HepG2 (cell line): ENCODE results near the gene FKBP5. TPM values are rescaled to one million over a fixed set of nuclear protein-coding genes. Genes with fewer than 3 reads are reported as not detected.

ENCODE experiments used
- BRCA1 ChIP-seq: sonication (generic); formaldehyde crosslinking; IDR thresholded peaks from 2 replicates; pipeline ENCODE4 v1.4.0; 2020; ENCODE audit warnings: missing genetic modification reagents
- HHEX ChIP-seq: IDR thresholded peaks from 2 replicates; pipeline ENCODE4 v1.6.1; 2016; ENCODE audit warnings: control low read depth
- JARID2 ChIP-seq: sonication (generic); formaldehyde crosslinking; IDR thresholded peaks from 2 replicates; pipeline ENCODE4 v1.8.1; 2023; ENCODE audit warnings: missing genetic modification reagents, inconsistent platforms; ENCODE audit not compliant: insufficient replicate concordance
- NFE2L1 ChIP-seq: sonication (generic); formaldehyde crosslinking; IDR thresholded peaks from 2 replicates; pipeline ENCODE4 v1.4.0; 2020; ENCODE audit warnings: missing genetic modification reagents, mild to moderate bottlenecking, borderline replicate concordance
- PAX8 ChIP-seq: sonication (generic); formaldehyde crosslinking; IDR thresholded peaks from 2 replicates; pipeline ENCODE4 v1.8.0; 2022; ENCODE audit warnings: mild to moderate bottlenecking, missing genetic modification reagents, borderline replicate concordance
- POLR2AphosphoS2 ChIP-seq: IDR thresholded peaks from 2 replicates; pipeline ENCODE4 v1.6.1; 2011; ENCODE audit warnings: low read depth, low read length, improper control_type of control experiment
- RAD21 ChIP-seq: fragments of 450-650 bp; formaldehyde crosslinking; IDR thresholded peaks from 2 replicates; pipeline ENCODE4 v1.5.0; 2020; ENCODE audit warnings: mild to moderate bottlenecking
- SIN3A ChIP-seq: IDR thresholded peaks from 2 replicates; pipeline ENCODE4 v1.6.1; 2011; ENCODE audit warnings: low read depth, mild to moderate bottlenecking, control low read depth, low read length, borderline replicate concordance
- TAF1 ChIP-seq: sonication (generic); formaldehyde crosslinking; IDR thresholded peaks from 2 replicates; pipeline ENCODE4 v1.4.0; 2020; ENCODE audit warnings: missing genetic modification reagents
- ZKSCAN5 ChIP-seq: sonication (generic); formaldehyde crosslinking; IDR thresholded peaks from 2 replicates; pipeline ENCODE4 v1.5.1; 2020; ENCODE audit warnings: mild to moderate bottlenecking, missing genetic modification reagents
- ZNF280B ChIP-seq: sonication (generic); formaldehyde crosslinking; IDR thresholded peaks from 2 replicates; pipeline ENCODE4 v1.5.0; 2020; ENCODE audit warnings: missing genetic modification reagents, mild to moderate bottlenecking, borderline replicate concordance
- ZNF547 ChIP-seq: sonication (generic); formaldehyde crosslinking; IDR thresholded peaks from 2 replicates; pipeline ENCODE4 v1.5.1; 2020; ENCODE audit warnings: mild to moderate bottlenecking, missing genetic modification reagents
- ZNF572 ChIP-seq: sonication (generic); formaldehyde crosslinking; IDR thresholded peaks from 2 replicates; pipeline ENCODE4 v1.5.1; 2020; ENCODE audit warnings: mild to moderate bottlenecking, missing genetic modification reagents
- ZNF674 ChIP-seq: sonication (generic); formaldehyde crosslinking; IDR thresholded peaks from 2 replicates; pipeline ENCODE4 v1.5.0; 2020; ENCODE audit warnings: low read depth, mild to moderate bottlenecking, missing genetic modification reagents
- ZNF766 ChIP-seq: sonication (generic); formaldehyde crosslinking; IDR thresholded peaks from 2 replicates; pipeline ENCODE4 v1.5.0; 2020; ENCODE audit warnings: missing genetic modification reagents, borderline replicate concordance
- ZNF883 ChIP-seq: sonication (generic); formaldehyde crosslinking; IDR thresholded peaks from 2 replicates; pipeline ENCODE4 v1.5.1; 2020; ENCODE audit warnings: mild to moderate bottlenecking, missing genetic modification reagents; ENCODE audit errors: not compliant biosample characterization
- polyA plus RNA-seq, 8 experiments: library from polyadenylated mRNA; depleted of rRNA in 3 of 8; stranded (reverse) in 7 of 8; unstranded in 1 of 8; fragments of >200 nt; fragmentation: Illumina TruSeq in 4 of 8; extraction: Trizol in 4 of 8; gene quantifications; 2 replicates each; pipeline versions ENCODE4 v1.2.1 to v1.2.3, GENCODE V29; 2011 to 2016; ENCODE audit warnings: low read depth in 4 of 8, missing spikeins in 1 of 8, mixed read lengths in 1 of 8; ENCODE audit not compliant: insufficient read depth in 1 of 8
- total RNA-seq, 5 experiments: library from RNA; depleted of rRNA; stranded (reverse); fragments of >200 nt; fragmentation: Illumina TruSeq; extraction: Trizol; gene quantifications; 2 replicates each; pipeline ENCODE4 v1.2.3, GENCODE V29; 2016; ENCODE audit warnings: low read depth in 1 of 5
- TF ChIP-seq, protein P1 (sequence below): sonication (generic); formaldehyde crosslinking; IDR thresholded peaks from 2 replicates; pipeline ENCODE4 v1.4.0; 2020; ENCODE audit warnings: mild to moderate bottlenecking, missing genetic modification reagents
- TF ChIP-seq, protein P2 (sequence below): sonication (generic); formaldehyde crosslinking; IDR thresholded peaks from 2 replicates; pipeline ENCODE4 v1.4.0; 2020; ENCODE audit warnings: missing genetic modification reagents
- TF ChIP-seq, protein P3 (sequence below): IDR thresholded peaks from 2 replicates; pipeline ENCODE4 v1.6.1; 2012; ENCODE audit warnings: low read length, improper control_type of control experiment
- TF ChIP-seq, protein P4 (sequence below): sonication (generic); formaldehyde crosslinking; IDR thresholded peaks from 2 replicates; pipeline ENCODE4 v1.4.0; 2020; ENCODE audit warnings: low read depth, mild to moderate bottlenecking, missing genetic modification reagents

FKBP5 gene
- total and polyA plus RNA-seq, 2 of the 13 experiments (the other 11 are each of a cell fraction or from before 2014, with no cell fraction given), result 8.0 to 17.4 TPM

- TF ChIP-seq, protein P1, sequence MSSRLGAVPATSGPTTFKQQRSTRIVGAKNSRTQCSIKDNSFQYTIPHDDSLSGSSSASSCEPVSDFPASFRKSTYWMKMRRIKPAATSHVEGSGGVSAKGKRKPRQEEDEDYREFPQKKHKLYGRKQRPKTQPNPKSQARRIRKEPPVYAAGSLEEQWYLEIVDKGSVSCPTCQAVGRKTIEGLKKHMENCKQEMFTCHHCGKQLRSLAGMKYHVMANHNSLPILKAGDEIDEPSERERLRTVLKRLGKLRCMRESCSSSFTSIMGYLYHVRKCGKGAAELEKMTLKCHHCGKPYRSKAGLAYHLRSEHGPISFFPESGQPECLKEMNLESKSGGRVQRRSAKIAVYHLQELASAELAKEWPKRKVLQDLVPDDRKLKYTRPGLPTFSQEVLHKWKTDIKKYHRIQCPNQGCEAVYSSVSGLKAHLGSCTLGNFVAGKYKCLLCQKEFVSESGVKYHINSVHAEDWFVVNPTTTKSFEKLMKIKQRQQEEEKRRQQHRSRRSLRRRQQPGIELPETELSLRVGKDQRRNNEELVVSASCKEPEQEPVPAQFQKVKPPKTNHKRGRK (CRISPR knock-in tag), result no peak
- no peak for TF ChIP-seq JARID2
- TF ChIP-seq TAF1 (CRISPR knock-in tag), result peak; percentile 46; the same call in 1 of the 2 replicates
- TF ChIP-seq ZNF280B, result no peak
- TF ChIP-seq HHEX (CRISPR knock-in tag), result no peak
- TF ChIP-seq, protein P2, sequence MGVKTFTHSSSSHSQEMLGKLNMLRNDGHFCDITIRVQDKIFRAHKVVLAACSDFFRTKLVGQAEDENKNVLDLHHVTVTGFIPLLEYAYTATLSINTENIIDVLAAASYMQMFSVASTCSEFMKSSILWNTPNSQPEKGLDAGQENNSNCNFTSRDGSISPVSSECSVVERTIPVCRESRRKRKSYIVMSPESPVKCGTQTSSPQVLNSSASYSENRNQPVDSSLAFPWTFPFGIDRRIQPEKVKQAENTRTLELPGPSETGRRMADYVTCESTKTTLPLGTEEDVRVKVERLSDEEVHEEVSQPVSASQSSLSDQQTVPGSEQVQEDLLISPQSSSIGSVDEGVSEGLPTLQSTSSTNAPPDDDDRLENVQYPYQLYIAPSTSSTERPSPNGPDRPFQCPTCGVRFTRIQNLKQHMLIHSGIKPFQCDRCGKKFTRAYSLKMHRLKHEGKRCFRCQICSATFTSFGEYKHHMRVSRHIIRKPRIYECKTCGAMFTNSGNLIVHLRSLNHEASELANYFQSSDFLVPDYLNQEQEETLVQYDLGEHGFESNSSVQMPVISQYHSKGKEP (CRISPR knock-in tag), result no peak
- no peak for TF ChIP-seq RAD21 (CRISPR knock-in tag)
- TF ChIP-seq, protein P3, sequence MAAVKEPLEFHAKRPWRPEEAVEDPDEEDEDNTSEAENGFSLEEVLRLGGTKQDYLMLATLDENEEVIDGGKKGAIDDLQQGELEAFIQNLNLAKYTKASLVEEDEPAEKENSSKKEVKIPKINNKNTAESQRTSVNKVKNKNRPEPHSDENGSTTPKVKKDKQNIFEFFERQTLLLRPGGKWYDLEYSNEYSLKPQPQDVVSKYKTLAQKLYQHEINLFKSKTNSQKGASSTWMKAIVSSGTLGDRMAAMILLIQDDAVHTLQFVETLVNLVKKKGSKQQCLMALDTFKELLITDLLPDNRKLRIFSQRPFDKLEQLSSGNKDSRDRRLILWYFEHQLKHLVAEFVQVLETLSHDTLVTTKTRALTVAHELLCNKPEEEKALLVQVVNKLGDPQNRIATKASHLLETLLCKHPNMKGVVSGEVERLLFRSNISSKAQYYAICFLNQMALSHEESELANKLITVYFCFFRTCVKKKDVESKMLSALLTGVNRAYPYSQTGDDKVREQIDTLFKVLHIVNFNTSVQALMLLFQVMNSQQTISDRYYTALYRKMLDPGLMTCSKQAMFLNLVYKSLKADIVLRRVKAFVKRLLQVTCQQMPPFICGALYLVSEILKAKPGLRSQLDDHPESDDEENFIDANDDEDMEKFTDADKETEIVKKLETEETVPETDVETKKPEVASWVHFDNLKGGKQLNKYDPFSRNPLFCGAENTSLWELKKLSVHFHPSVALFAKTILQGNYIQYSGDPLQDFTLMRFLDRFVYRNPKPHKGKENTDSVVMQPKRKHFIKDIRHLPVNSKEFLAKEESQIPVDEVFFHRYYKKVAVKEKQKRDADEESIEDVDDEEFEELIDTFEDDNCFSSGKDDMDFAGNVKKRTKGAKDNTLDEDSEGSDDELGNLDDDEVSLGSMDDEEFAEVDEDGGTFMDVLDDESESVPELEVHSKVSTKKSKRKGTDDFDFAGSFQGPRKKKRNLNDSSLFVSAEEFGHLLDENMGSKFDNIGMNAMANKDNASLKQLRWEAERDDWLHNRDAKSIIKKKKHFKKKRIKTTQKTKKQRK, result no peak
- TF ChIP-seq SIN3A, result peak; percentile 51; the same call in 1 of the 2 replicates
- no peak for TF ChIP-seq ZKSCAN5 (CRISPR knock-in tag)
- TF ChIP-seq BRCA1 (CRISPR knock-in tag), result no peak; the same call in 1 of the 2 replicates
- TF ChIP-seq ZNF572 (CRISPR knock-in tag), result no peak
- no peak for TF ChIP-seq PAX8 (CRISPR knock-in tag)
- no peak for TF ChIP-seq POLR2AphosphoS2
- TF ChIP-seq ZNF547, result peak; percentile 77; the same call in 1 of the 2 replicates
- TF ChIP-seq NFE2L1 (CRISPR knock-in tag), result no peak
- TF ChIP-seq ZNF883, result peak; percentile 30
- no peak for TF ChIP-seq ZNF766 (CRISPR knock-in tag)
- TF ChIP-seq, protein P4, sequence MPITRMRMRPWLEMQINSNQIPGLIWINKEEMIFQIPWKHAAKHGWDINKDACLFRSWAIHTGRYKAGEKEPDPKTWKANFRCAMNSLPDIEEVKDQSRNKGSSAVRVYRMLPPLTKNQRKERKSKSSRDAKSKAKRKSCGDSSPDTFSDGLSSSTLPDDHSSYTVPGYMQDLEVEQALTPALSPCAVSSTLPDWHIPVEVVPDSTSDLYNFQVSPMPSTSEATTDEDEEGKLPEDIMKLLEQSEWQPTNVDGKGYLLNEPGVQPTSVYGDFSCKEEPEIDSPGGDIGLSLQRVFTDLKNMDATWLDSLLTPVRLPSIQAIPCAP (CRISPR knock-in tag), result no peak
- 0 out of 2 replicates have a peak, but pooled peaks have one; percentile 36 for TF ChIP-seq ZNF674 (CRISPR knock-in tag)
Measured at GRCh38 chr6:35687658-35688604, 784 bp downstream of the FKBP5 start (continued).
